Tongue (tissue), 3 donors: Measurements from ENCODE around the gene HTR7. TPM values are rescaled to one million over a fixed set of nuclear protein-coding genes. Genes with fewer than 3 reads are reported as not detected.

Source experiments
- DNase-seq: peaks from one replicate; pipeline ENCODE4 v3.0.0-alpha.2; 2015
- small RNA-seq: library from RNA; depleted of rRNA; stranded (forward); fragments of <200 nt; gene quantifications from one replicate; pipeline ENCODE3, GENCODE V24; 2014; ENCODE audit warnings: low replicate concordance
- total RNA-seq: library from RNA; depleted of rRNA; stranded (reverse); fragments of >200 nt; gene quantifications from one replicate; pipeline ENCODE4 v1.2.3, GENCODE V29; 2014

Gene HTR7
- total RNA-seq, 1 donor from 2014 or later = 0.41 TPM

- DNase-seq = no peak
These were observed 117.6 kb downstream of the HTR7 start for GRCh38 chr10:90740265-90740664.

- peak; percentile 32 for DNase-seq
These were observed 119.0 kb downstream of the HTR7 start for GRCh38 chr10:90738885-90739284.

DNA sequence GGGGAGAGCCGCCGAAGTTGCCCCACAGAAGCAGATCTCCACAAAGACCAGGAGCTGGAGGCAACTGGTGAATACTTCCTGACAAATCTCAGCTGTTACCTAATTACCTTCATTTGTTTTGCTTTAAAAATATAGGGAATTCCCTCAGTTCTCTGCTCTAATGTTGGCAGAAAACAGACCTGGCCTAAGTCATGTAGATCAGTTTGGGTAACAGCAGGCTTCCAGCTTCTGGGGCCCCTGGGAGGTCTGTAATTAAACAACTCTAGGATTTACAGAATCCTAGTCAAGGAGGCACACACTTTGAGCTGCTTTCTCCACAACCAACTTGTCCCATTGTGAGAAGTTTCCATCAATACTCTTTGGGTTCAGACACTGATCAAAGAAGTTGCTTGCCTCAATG lies 123.4 kb downstream of the HTR7 start:
- DNase-seq = no peak

DNA sequence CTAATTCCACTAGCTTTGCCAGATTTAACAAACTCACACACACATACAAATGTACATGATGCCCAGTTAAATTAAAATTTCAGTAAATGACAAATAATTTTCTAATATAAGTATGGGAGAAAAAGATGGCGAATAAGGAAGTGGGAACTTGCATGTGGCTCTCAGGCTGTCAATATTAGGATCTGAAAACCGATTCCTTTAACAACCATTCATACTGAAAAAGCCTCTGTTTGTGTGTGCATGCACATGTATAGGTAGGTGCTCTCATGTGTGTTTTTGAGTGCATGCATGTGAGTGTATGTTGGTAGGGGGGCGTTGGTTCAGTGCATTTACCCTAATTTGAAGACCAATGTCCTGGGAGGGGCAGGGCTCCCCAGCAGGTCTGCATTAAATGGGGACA lies 125.3 kb downstream of the HTR7 start:
- DNase-seq = no peak

GRCh38 chr10:90723416-90724068 lies 134.3 kb downstream of the HTR7 start:
- no peak for DNase-seq

GRCh38 chr10:90722832-90723231 lies 135.0 kb downstream of the HTR7 start:
- DNase-seq = no peak

DNA sequence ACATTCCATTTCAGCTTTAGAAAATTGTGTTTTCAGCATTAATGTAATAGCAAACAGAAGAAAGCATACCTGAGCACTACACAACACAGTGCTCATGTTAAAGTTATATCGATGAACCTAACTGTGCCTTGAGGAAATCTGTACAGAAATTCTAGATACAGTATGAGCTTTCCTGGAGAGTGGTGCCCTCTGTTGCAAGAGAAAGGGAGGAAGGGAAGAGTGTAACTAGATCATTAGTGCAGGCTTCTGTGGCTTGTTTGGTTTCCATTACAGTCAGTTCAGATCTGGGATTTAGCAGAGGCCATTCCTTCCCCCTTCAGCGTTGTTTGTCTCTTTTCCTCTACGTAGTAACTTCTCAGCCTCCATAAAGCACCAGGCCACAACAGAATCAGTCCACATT lies 139.7 kb downstream of the HTR7 start:
- DNase-seq = peak; percentile 5

DNA sequence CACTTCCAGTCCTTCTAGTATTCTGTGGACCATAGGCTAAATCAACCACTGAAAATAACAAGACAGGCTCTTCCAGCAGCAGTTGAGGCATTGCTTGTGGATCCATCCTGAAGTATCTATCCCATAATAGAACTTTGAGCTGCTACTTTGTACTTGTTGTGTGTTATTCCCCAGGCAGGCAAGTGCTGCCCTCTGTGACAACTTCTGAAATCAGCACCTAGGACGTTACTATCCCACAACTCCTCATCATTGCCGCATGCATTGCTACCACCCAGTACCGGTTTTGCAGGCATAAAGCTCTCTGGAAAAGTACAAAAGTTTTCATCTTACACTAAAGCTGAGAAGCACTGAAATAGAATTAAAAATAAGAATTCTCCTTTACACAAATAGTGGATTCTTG lies 145.3 kb downstream of the HTR7 start:
- DNase-seq = no peak

DNA sequence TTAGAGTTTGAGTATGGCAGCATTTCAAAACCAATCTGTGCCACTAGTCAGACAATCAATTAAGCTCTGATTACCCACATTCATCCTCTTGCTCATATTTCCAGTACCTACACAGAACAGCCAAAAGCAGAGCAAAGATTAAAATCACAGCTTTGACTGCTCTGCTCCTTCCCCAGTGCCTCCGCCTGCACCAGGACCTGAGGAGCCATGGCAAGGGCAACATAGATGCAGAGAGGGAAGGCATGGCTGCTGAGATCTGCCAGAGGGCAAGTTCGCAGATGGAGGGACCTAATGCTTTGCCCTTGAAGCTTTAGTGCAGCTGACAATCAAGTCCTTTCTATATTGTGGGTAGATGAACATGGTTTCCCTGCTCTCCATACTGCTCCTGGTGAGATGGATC lies 148.1 kb downstream of the HTR7 start:
- no peak for DNase-seq

DNA sequence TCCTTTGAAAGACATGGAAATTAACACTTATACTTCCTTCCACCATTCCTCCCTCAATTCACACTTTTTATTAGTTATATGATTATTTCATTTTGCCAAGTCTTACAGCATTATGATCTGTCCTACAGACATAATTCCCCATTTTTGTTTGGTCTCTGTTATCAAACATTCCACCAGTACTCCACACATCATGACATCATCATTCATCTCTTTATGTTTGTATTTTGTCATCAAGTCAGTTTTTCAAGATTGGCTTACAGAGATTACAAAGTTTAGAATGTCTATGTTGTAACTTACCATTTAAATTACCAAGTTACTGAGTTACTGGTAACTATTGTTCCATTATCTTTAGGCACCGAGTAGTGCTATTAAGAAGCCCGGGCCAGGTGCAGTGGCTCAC lies 150.2 kb downstream of the HTR7 start:
- no peak for DNase-seq

- no peak for DNase-seq
These were observed 156.4 kb downstream of the HTR7 start for GRCh38 chr10:90701428-90701827.

DNA sequence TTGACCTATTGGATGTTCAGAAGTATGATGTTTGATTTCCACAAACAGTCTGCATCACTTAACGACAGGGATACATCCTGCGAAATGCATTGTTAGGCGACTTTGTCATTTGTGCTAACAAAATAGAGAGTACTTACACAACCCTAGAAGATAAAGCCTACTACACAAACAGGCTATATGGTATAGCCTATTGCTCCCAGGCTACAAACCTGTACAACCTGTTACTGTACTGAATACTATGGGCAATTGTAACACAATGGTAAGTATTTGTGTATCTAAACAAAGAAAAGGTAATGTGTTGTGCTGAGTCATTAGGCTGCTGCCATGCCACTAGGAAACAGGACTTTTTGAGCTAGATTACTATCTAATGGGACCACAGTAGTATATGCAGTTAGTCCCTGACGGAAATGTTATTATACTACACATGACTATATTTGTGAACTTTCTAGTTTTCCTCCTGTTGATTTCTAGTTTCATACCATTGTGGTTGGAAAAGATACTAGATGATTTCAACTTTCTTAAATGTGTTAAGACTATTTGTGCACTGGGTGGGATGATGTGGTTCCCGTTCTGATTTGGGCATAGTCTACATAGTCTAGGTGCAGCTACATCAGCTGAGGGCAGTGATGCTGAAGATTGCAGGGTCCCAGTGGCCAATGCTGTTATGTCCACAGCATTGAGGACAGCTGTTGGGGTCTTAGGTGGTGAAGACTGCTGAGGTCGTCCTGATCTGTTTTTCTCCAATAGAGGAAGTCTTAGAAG lies 161.7 kb downstream of the HTR7 start:
- no peak for DNase-seq

Small RNA genes lying within 50 kb of the gene (small RNA-seq; reads per million reads assigned to genes)
- gene RF00019 = not detected

Other genes with a start within 250 kb of the HTR7 start
- gene RPP30, start 13.9 kb upstream of the HTR7 start, total RNA-seq = 31.9 TPM
- gene ANKRD1, start 63.0 kb upstream of the HTR7 start, total RNA-seq = 123 TPM